OCI-LY1 (cell line): Measurements from ENCODE around the gene RBBP6.
"Not testable (repeated sequence)": the region's sequence is repeated elsewhere in the genome, so short reads cannot be mapped to it uniquely, and the experiment has no call there.

Experiments used
- H2AFZ ChIP-seq: fragments of 200-600 bp; sonication (generic), shearing (Covaris generic); 2 replicates; pipeline ENCODE4 v1.6.0; 2014; ENCODE audit warnings: antibody characterized with exemption, mild to moderate bottlenecking, low read length
- H3F3A ChIP-seq: fragments of 200-600 bp; sonication (generic), shearing (Covaris generic); 2 replicates; pipeline ENCODE4 v1.6.0; 2014; ENCODE audit warnings: mild to moderate bottlenecking, antibody characterized with exemption, low read length, moderate library complexity; ENCODE audit not compliant: insufficient read depth
- H3K27ac ChIP-seq: fragments of 200-600 bp; sonication (generic); 2 replicates; pipeline ENCODE4 v1.5.1; 2014; ENCODE audit warnings: low read length, mixed run types, mild to moderate bottlenecking, low read depth; ENCODE audit not compliant: poor library complexity, severe bottlenecking
- H3K27me3 ChIP-seq: fragments of 200-600 bp; sonication (generic); 2 replicates; pipeline ENCODE4 v1.6.0; 2014; ENCODE audit warnings: antibody characterized with exemption, mild to moderate bottlenecking, low read length, moderate library complexity; ENCODE audit not compliant: insufficient read depth
- H3K36me3 ChIP-seq: fragments of 200-600 bp; sonication (generic); 2 replicates; pipeline ENCODE4 v1.6.1; 2014; ENCODE audit warnings: mild to moderate bottlenecking, antibody characterized with exemption, low read length, moderate library complexity, mixed read lengths; ENCODE audit not compliant: insufficient read depth
- H3K4me1 ChIP-seq: fragments of 200-600 bp; sonication (generic); 2 replicates; pipeline ENCODE4 v1.5.1; 2014; ENCODE audit warnings: mild to moderate bottlenecking, low read length, moderate library complexity; ENCODE audit not compliant: insufficient read depth, severe bottlenecking
- H3K4me2 ChIP-seq: fragments of 200-600 bp; sonication (generic), shearing (Covaris generic); 2 replicates; pipeline ENCODE4 v1.6.1; 2014; ENCODE audit warnings: low read length
- H3K4me3 ChIP-seq: fragments of 200-600 bp; sonication (generic); 2 replicates; pipeline ENCODE4 v1.5.1; 2014; ENCODE audit warnings: low read length, low read depth, mild to moderate bottlenecking, mixed read lengths; ENCODE audit not compliant: poor library complexity, severe bottlenecking
- H3K79me2 ChIP-seq: fragments of 200-600 bp; shearing (Covaris generic); 2 replicates; pipeline ENCODE4 v1.6.1; 2016; ENCODE audit warnings: mixed run types, low read length, mixed read lengths; ENCODE audit not compliant: insufficient read depth
- H3K9ac ChIP-seq: fragments of 200-600 bp; sonication (generic), shearing (Covaris generic); 2 replicates; pipeline ENCODE4 v1.6.1; 2014; ENCODE audit warnings: mild to moderate bottlenecking, low read length, mixed read lengths
- H3K9me2 ChIP-seq: fragments of 200-600 bp; sonication (generic), shearing (Covaris generic); 2 replicates; pipeline ENCODE4 v1.6.1; 2014; ENCODE audit warnings: low read depth, mild to moderate bottlenecking, low read length, mixed read lengths
- H3K9me3 ChIP-seq: fragments of 200-600 bp; shearing (Covaris generic); 2 replicates; pipeline ENCODE4 v1.6.1; 2014; ENCODE audit warnings: low read length, mixed read lengths
- H4K20me1 ChIP-seq: fragments of 200-600 bp; sonication (generic), shearing (Covaris generic); 2 replicates; pipeline ENCODE4 v1.6.0; 2016; ENCODE audit warnings: mild to moderate bottlenecking, low read length; ENCODE audit not compliant: insufficient read depth
- CTCF ChIP-seq: fragments of 200-600 bp; sonication (generic), shearing (Covaris generic); IDR thresholded peaks from 2 replicates; pipeline ENCODE4 v1.5.1; 2017; ENCODE audit warnings: mild to moderate bottlenecking, antibody characterized with exemption, low read length, moderate library complexity, mixed read lengths
- EZH2 ChIP-seq: fragments of 200-600 bp; sonication (generic), shearing (Covaris generic); IDR thresholded peaks from 2 replicates; pipeline ENCODE4 v1.8.0; 2017; ENCODE audit warnings: borderline replicate concordance, mixed run types, mild to moderate bottlenecking, antibody characterized with exemption, low read length, moderate library complexity, mixed read lengths

The RBBP6 gene

GRCh38 chr16:24611310-24611709 lies 71.9 kb downstream of the RBBP6 start:
- Histone ChIP-seq H3F3A (no peaks in the 10 kb centered on the region), H2AFZ (no peak overlapping the region), H3K9me3 (no peaks in the 10 kb centered on the region), H3K36me3 (no peaks in the 10 kb centered on the region), H3K27me3 (no peaks in the 10 kb centered on the region), H3K27ac (no peak overlapping the region), H3K4me3 (no peak overlapping the region), H3K9ac (no peak overlapping the region), H4K20me1 (no peaks in the 10 kb centered on the region), H3K4me1 (no peaks in the 10 kb centered on the region), H3K4me2 (no peak overlapping the region), H3K79me2 (no peaks in the 10 kb centered on the region), H3K9me2 (no peaks in the 10 kb centered on the region)
- TF ChIP-seq EZH2 (no peak), CTCF (no peak)

- Histone ChIP-seq H3K36me3 (no peaks in the 10 kb centered on the region), H3K4me1 (no peaks in the 10 kb centered on the region), H3K27ac (no peak overlapping the region), H3K9me3 (no peaks in the 10 kb centered on the region), H3F3A (no peaks in the 10 kb centered on the region), H3K27me3 (no peaks in the 10 kb centered on the region), H2AFZ (no peak overlapping the region), H3K9me2 (no peaks in the 10 kb centered on the region), H3K4me2 (no peak overlapping the region), H3K9ac (no peak overlapping the region), H3K4me3 (no peak overlapping the region), H3K79me2 (no peaks in the 10 kb centered on the region), H4K20me1 (no peaks in the 10 kb centered on the region)
- TF ChIP-seq EZH2 = no peak
- no peak for TF ChIP-seq CTCF
These were observed 73.3 kb downstream of the RBBP6 start for GRCh38 chr16:24612656-24613055.

- H2AFZ ChIP-seq, H3F3A ChIP-seq, H3K4me2 ChIP-seq, H3K9ac ChIP-seq, H3K36me3 ChIP-seq, H3K4me3 ChIP-seq, H3K4me1 ChIP-seq, H3K27ac ChIP-seq, H3K27me3 ChIP-seq, H3K79me2 ChIP-seq, H4K20me1 ChIP-seq, H3K9me3 ChIP-seq, H3K9me2 ChIP-seq: not testable (repeated sequence)
These were observed 73.9 kb downstream of the RBBP6 start for GRCh38 chr16:24613267-24613666.

- H3K79me2 ChIP-seq = no peaks in the 10 kb centered on the region
- H3K9me3 ChIP-seq = no peaks in the 10 kb centered on the region
- no peaks in the 10 kb centered on the region for H3K36me3 ChIP-seq
- no peaks in the 10 kb centered on the region for H3K9me2 ChIP-seq
- H4K20me1 ChIP-seq = no peaks in the 10 kb centered on the region
- H3K27ac ChIP-seq = no peak overlapping the region
- TF ChIP-seq EZH2 = no peak
- TF ChIP-seq CTCF = no peak
- no peaks in the 10 kb centered on the region for H3K4me1 ChIP-seq
- no peak overlapping the region for H3K4me2 ChIP-seq
- H3F3A ChIP-seq = no peaks in the 10 kb centered on the region
- no peak overlapping the region for H3K9ac ChIP-seq
- no peak overlapping the region for H3K4me3 ChIP-seq
- no peak overlapping the region for H2AFZ ChIP-seq
- H3K27me3 ChIP-seq = no peaks in the 10 kb centered on the region
These were observed 78.1 kb downstream of the RBBP6 start for GRCh38 chr16:24617502-24617901.
